Measurements from ENCODE around the gene MT1B. TPM values are rescaled to one million over a fixed set of nuclear protein-coding genes. Genes with fewer than 3 reads are reported as not detected.

MT1B gene
- total and polyA plus RNA-seq, 2 of the 13 experiments (the other 11 are each of a cell fraction or from before 2014, with no cell fraction given): 0.89 TPM; not detected in 1

- Histone ChIP-seq H3K27ac (ENCODE audit: extremely low read length, insufficient read depth, low read length) (no peak overlapping the region), H3K36me3 (replicated peaks in 1 of 2; ENCODE audit: control insufficient read depth in 1 of 2, insufficient read depth in 2 of 2, low read length in 2 of 2) (no peaks in the 10 kb centered on the region), H3K9me3 (ENCODE audit: low read length) (peaks cover 10% of the 10 kb centered on the region), H3K4me3 (replicated peaks in 1 of 3; ENCODE audit: insufficient read depth in 1 of 3, low read depth in 2 of 3, low read length in 3 of 3) (peak overlapping the region; percentile 62 to 83 (median 78); a peak in 4 of 6 replicates), H4K20me1 (ENCODE audit: insufficient read depth, low read length) (no peaks in the 10 kb centered on the region), H2AFZ (ENCODE audit: low read length) (no peak overlapping the region), H3K4me2 (ENCODE audit: low read depth, low read length) (peak overlapping the region; percentile 100), H3K27me3 (ENCODE audit: control insufficient read depth in 1 of 2, insufficient read depth in 2 of 2, low read length in 2 of 2) (peaks cover 0 to 6% of the 10 kb centered on the region in 2 experiments; a peak in 1 of 5 replicates), H3K79me2 (ENCODE audit: insufficient read depth, low read length) (no peaks in the 10 kb centered on the region), H3K4me1 (ENCODE audit: insufficient read depth, low read length) (peaks cover 47% of the 10 kb centered on the region), H3K9ac (ENCODE audit: insufficient read depth, low read depth, low read length) (no peak overlapping the region)
- WGBS (ENCODE audit: low lambda C conversion rate): 91% methylated on average over 5 of the region's 5 CpGs
- no peak for TF ChIP-seq ZSCAN31 (CRISPR knock-in tag; IDR thresholded peaks at IDR 0.05; ENCODE audit: low read depth)
- TF ChIP-seq, protein P1, sequence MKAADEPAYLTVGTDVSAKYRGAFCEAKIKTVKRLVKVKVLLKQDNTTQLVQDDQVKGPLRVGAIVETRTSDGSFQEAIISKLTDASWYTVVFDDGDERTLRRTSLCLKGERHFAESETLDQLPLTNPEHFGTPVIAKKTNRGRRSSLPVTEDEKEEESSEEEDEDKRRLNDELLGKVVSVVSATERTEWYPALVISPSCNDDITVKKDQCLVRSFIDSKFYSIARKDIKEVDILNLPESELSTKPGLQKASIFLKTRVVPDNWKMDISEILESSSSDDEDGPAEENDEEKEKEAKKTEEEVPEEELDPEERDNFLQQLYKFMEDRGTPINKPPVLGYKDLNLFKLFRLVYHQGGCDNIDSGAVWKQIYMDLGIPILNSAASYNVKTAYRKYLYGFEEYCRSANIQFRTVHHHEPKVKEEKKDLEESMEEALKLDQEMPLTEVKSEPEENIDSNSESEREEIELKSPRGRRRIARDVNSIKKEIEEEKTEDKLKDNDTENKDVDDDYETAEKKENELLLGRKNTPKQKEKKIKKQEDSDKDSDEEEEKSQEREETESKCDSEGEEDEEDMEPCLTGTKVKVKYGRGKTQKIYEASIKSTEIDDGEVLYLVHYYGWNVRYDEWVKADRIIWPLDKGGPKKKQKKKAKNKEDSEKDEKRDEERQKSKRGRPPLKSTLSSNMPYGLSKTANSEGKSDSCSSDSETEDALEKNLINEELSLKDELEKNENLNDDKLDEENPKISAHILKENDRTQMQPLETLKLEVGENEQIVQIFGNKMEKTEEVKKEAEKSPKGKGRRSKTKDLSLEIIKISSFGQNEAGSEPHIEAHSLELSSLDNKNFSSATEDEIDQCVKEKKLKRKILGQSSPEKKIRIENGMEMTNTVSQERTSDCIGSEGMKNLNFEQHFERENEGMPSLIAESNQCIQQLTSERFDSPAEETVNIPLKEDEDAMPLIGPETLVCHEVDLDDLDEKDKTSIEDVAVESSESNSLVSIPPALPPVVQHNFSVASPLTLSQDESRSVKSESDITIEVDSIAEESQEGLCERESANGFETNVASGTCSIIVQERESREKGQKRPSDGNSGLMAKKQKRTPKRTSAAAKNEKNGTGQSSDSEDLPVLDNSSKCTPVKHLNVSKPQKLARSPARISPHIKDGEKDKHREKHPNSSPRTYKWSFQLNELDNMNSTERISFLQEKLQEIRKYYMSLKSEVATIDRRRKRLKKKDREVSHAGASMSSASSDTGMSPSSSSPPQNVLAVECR (CRISPR knock-in tag; IDR thresholded peaks at IDR 0.05; ENCODE audit: borderline replicate concordance): no peak
- no peak for TF ChIP-seq ZBTB20 (CRISPR knock-in tag; IDR thresholded peaks at IDR 0.05; ENCODE audit: borderline replicate concordance, low read depth)
- TF ChIP-seq SIN3A (IDR thresholded peaks at IDR 0.05; ENCODE audit: borderline replicate concordance, low read depth, low read length): no peak
- TF ChIP-seq MTF2 (CRISPR knock-in tag; IDR thresholded peaks at IDR 0.05; ENCODE audit: borderline replicate concordance): no peak
- TF ChIP-seq ADNP (CRISPR knock-in tag; IDR thresholded peaks at IDR 0.05): no peak
- no peak for TF ChIP-seq ZNF879 (CRISPR knock-in tag; IDR thresholded peaks at IDR 0.05)
- peak; percentile 95 to 96 for TF ChIP-seq MAFK (conservative IDR thresholded peaks at IDR 0.05 in 1 of 2, IDR thresholded peaks at IDR 0.05 in 1 of 2; ENCODE audit: low read length in 2 of 2)
- no peak for TF ChIP-seq ZNF230 (CRISPR knock-in tag; IDR thresholded peaks at IDR 0.05)
- TF ChIP-seq ARNT2 (CRISPR knock-in tag; IDR thresholded peaks at IDR 0.05; ENCODE audit: low read depth): no peak
- TF ChIP-seq ZNF207 (IDR thresholded peaks at IDR 0.05; ENCODE audit: borderline replicate concordance): no peak
- peak; percentile 71; the same call in 1 of the 2 replicates for TF ChIP-seq MAFG (CRISPR knock-in tag; IDR thresholded peaks at IDR 0.05)
- no peak for TF ChIP-seq TMF1 (CRISPR knock-in tag; IDR thresholded peaks at IDR 0.05; ENCODE audit: low read depth)
- peak; percentile 93 for TF ChIP-seq MAFF (IDR thresholded peaks at IDR 0.05; ENCODE audit: low read depth, low read length)
- TF ChIP-seq, protein P2, sequence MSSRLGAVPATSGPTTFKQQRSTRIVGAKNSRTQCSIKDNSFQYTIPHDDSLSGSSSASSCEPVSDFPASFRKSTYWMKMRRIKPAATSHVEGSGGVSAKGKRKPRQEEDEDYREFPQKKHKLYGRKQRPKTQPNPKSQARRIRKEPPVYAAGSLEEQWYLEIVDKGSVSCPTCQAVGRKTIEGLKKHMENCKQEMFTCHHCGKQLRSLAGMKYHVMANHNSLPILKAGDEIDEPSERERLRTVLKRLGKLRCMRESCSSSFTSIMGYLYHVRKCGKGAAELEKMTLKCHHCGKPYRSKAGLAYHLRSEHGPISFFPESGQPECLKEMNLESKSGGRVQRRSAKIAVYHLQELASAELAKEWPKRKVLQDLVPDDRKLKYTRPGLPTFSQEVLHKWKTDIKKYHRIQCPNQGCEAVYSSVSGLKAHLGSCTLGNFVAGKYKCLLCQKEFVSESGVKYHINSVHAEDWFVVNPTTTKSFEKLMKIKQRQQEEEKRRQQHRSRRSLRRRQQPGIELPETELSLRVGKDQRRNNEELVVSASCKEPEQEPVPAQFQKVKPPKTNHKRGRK (CRISPR knock-in tag; IDR thresholded peaks at IDR 0.05): no peak
- TF ChIP-seq ATRX (CRISPR knock-in tag; IDR thresholded peaks at IDR 0.05; ENCODE audit: borderline replicate concordance): no peak
- ChIA-PET CTCF (ENCODE audit: low intra/inter-chr PET ratio, low total read pairs) (no interaction called here), POLR2A (interaction anchor here (0.8 to 2.3 kb wide), 6 partner anchors 18 to 77 kb away, joined by 3 to 15 read pairs (median 4); partner anchors contain the start of genes MT1E, MT2A and NUP93)
- no TSS peak for BruUV-seq (replicated peaks)
- intact Hi-C loops (cut with micrococcal nuclease; ENCODE audit: unreplicated experiment): no loop called here
- no peak for ATAC-seq
- FAIRE-seq: no peak
- no peak for DNase-seq (ENCODE audit: low spot score)
- in situ Hi-C loops (cut with HindIII; ENCODE audit: extremely low pct_ligation_motif_present, low pct_unique_long_range_greater_than_20kb): no loop called here
Measured at GRCh38 chr16:56683424-56684172, 31.9 kb downstream of the MT1B start.
